ENCODE data around the gene UPK3A.

Gene UPK3A

DNA sequence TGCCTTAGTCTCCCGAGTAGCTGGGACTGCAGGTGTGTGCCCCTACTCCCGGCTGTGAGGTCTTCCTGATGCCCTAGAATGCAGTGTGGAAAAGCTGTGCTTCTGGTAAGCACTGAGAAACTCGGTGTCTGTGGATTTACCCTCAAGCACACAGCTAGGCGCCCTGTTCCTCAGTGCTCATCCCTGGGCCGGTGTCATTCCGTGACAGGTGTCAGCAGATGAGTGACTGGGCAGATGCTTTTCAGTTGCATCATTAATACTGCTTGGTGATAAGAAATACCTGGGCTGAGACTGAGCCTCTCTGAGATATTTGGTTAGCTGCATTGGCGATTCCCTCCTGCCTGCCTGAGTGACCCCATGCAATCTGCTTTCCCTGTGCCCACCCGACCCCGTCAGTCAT lies 46.7 kb downstream of the UPK3A start:
- Mint-ChIP-seq H3K27ac (no peak overlapping the region), H3K4me1 (peaks cover 21% of the 10 kb centered on the region), H3K9me3 (no peaks in the 10 kb centered on the region), H3K36me3 (ENCODE audit: low read depth) (peaks cover 60% of the 10 kb centered on the region), H3K4me3 (no peak overlapping the region), H3K27me3 (ENCODE audit: low read depth) (peaks cover 6% of the 10 kb centered on the region)
- no peak for TF ChIP-seq CTCF (IDR thresholded peaks at IDR 0.05; ENCODE audit: unreplicated experiment in 3 of 3)

DNA sequence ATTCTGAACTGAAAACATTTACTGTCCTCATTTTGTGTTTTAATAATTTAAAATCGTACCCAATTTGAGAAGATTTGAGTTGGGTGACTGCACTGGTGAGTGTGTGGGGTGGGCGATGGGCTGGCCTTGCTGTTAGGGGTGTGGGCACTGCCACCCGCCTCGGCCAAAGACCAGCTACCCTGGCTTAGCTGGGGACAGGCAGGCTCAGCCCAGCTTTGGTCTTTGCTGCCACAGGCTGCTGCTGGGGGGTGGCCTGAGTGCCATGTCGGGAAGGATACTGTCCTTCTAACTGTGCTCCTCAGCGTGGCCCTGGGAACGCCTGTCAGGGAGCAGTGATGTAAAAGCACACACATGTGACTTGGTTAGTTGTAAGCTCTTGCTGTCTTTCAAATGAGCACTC lies 47.3 kb downstream of the UPK3A start:
- no peak for TF ChIP-seq CTCF (IDR thresholded peaks at IDR 0.05; ENCODE audit: unreplicated experiment in 3 of 3)
- Mint-ChIP-seq H3K27me3 (ENCODE audit: low read depth) (peaks cover 6% of the 10 kb centered on the region), H3K9me3 (no peaks in the 10 kb centered on the region), H3K4me1 (peaks cover 26% of the 10 kb centered on the region), H3K27ac (no peak overlapping the region), H3K4me3 (no peak overlapping the region), H3K36me3 (ENCODE audit: low read depth) (peaks cover 65% of the 10 kb centered on the region)

- no peak for TF ChIP-seq CTCF (IDR thresholded peaks at IDR 0.05; ENCODE audit: unreplicated experiment in 3 of 3)
- Mint-ChIP-seq H3K4me1 (peaks cover 38% of the 10 kb centered on the region), H3K27ac (no peak overlapping the region), H3K9me3 (no peaks in the 10 kb centered on the region), H3K4me3 (no peak overlapping the region), H3K36me3 (ENCODE audit: low read depth) (peaks cover 67% of the 10 kb centered on the region), H3K27me3 (ENCODE audit: low read depth) (peaks cover 6% of the 10 kb centered on the region)
Observed at GRCh38 chr22:45334068-45334467, 49.3 kb downstream of the UPK3A start.

DNA sequence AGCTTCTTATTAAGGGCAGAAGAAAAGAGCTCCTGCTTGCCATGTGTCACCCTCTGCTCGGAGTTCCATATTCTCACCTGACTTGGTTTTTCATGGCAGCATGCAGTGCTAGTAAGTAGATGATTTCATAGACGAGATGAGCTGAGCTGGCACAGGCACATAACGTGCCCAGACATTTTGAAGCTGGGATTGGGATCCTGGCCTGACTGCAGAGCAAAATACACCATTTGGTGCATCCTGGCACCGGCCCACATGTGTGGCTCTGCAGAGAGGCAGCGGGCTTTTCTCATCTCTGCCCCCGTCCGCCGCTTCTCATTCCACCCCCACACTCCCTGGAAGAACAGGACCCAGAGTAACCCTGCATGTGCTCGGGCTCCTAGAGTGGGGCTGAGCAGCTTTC lies 49.8 kb downstream of the UPK3A start:
- TF ChIP-seq CTCF (IDR thresholded peaks at IDR 0.05; ENCODE audit: unreplicated experiment in 3 of 3), result no peak
- Mint-ChIP-seq H3K27ac (no peak overlapping the region), H3K9me3 (no peaks in the 10 kb centered on the region), H3K4me1 (peaks cover 34% of the 10 kb centered on the region), H3K27me3 (ENCODE audit: low read depth) (peaks cover 6% of the 10 kb centered on the region), H3K36me3 (ENCODE audit: low read depth) (peaks cover 65% of the 10 kb centered on the region), H3K4me3 (no peak overlapping the region)

GRCh38 chr22:45335021-45335818 lies 50.5 kb downstream of the UPK3A start:
- peaks cover 70% of the 10 kb centered on the region for H3K36me3 Mint-ChIP-seq (ENCODE audit: low read depth)
- H3K9me3 Mint-ChIP-seq, result no peaks in the 10 kb centered on the region
- peak in 2 of 3 experiments; percentile 31 to 32 for TF ChIP-seq CTCF (IDR thresholded peaks at IDR 0.05; ENCODE audit: unreplicated experiment in 3 of 3)

More at GRCh38 chr22:45335021-45335818, 50.5 kb downstream of the UPK3A start:
- peaks cover 4% of the 10 kb centered on the region for H3K27me3 Mint-ChIP-seq (ENCODE audit: low read depth)
- H3K27ac Mint-ChIP-seq, result no peak overlapping the region
- H3K4me3 Mint-ChIP-seq, result no peak overlapping the region
- H3K4me1 Mint-ChIP-seq, result peaks cover 31% of the 10 kb centered on the region
